K562 (cell line): Measurements from ENCODE around the gene XPO6.

Experiments
- ATF3 ChIP-seq, 2 experiments: fragments of 450-650 bp in 1 of 2; sonication (generic) in 1 of 2; formaldehyde crosslinking in 1 of 2; IDR thresholded peaks in 1 of 2; conservative IDR thresholded peaks in 1 of 2; 2 replicates each; pipeline versions ENCODE4 v1.6.1 to v1.8.1; 2016 to 2023; ENCODE audit warnings: mild to moderate bottlenecking in 2 of 2, moderate library complexity in 2 of 2, inconsistent platforms in 1 of 2, missing genetic modification reagents in 1 of 2
- CHD2 ChIP-seq: IDR thresholded peaks from 2 replicates; pipeline ENCODE4 v1.6.1; 2011; ENCODE audit warnings: low read depth, low read length
- CREB1 ChIP-seq, 2 experiments: sonication (generic) in 1 of 2; formaldehyde crosslinking in 1 of 2; IDR thresholded peaks; 2 replicates each; pipeline versions ENCODE4 v1.6.1 to v1.8.0; 2012 to 2022; ENCODE audit warnings: inconsistent platforms in 1 of 2, mild to moderate bottlenecking in 1 of 2, missing genetic modification reagents in 1 of 2, moderate library complexity in 1 of 2
- CTCF ChIP-seq, 3 experiments: IDR thresholded peaks in 2 of 3; conservative IDR thresholded peaks in 1 of 3; 2 replicates each; pipeline ENCODE4 v1.5.1; 2011 to 2012; ENCODE audit warnings: low read length in 3 of 3, mild to moderate bottlenecking in 3 of 3, control low read depth in 2 of 3, improper control_type of control experiment in 1 of 3, inconsistent platforms in 1 of 3, low read depth in 1 of 3, mixed read lengths in 1 of 3, moderate library complexity in 1 of 3; ENCODE audit not compliant: insufficient read depth in 2 of 3
- E2F3 ChIP-seq: fragments of 250-450 bp; sonication (Bioruptor Pico); IDR thresholded peaks from 2 replicates; pipeline ENCODE4 v1.4.0; 2020; ENCODE audit warnings: mild to moderate bottlenecking
- NCOA1 ChIP-seq: fragments of 450-650 bp; IDR thresholded peaks from 2 replicates; pipeline ENCODE4 v1.6.1; 2016; ENCODE audit warnings: low read depth
- NFYB ChIP-seq: IDR thresholded peaks from 2 replicates; pipeline ENCODE4 v1.6.1; 2011; ENCODE audit warnings: mild to moderate bottlenecking, moderate library complexity; ENCODE audit not compliant: insufficient read length; ENCODE audit errors: extremely low read depth
- PHB ChIP-seq: fragments of 250-450 bp; sonication (Bioruptor Pico); IDR thresholded peaks from 2 replicates; pipeline ENCODE4 v1.5.0; 2021
- POLR2AphosphoS5 ChIP-seq: IDR thresholded peaks from 2 replicates; pipeline ENCODE4 v1.6.1; 2011; ENCODE audit warnings: mild to moderate bottlenecking, low read depth, low read length, moderate library complexity; ENCODE audit not compliant: control insufficient read depth, insufficient read depth
- SLC30A9 ChIP-seq: fragments of 250-450 bp; sonication (Bioruptor Pico); IDR thresholded peaks from 2 replicates; pipeline ENCODE4 v1.8.0; 2022; ENCODE audit warnings: mild to moderate bottlenecking, moderate library complexity
- STAT5B ChIP-seq: fragments of 250-450 bp; sonication (Bioruptor Pico); IDR thresholded peaks from 2 replicates; pipeline ENCODE4 v1.8.0; 2021; ENCODE audit warnings: mild to moderate bottlenecking, inconsistent platforms

DNA sequence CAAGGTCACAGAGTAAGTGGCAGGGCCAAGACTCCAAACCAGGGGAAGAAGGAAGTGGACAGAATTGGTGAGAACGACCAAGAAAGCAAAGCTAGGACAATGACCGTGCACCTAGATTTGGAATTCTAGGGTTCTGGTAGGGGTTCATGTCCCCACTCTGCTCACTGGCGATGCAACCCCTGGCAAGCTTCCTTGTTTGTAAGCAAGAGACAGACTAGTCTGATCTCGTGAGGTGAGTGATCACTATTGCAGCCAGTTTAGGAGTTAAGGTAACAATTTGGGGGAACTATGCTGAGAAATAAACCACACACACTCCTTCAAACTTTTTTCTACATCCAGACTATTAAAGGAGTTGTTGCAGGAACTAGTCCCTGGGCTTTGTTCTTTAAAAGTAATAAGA is 48.1 kb downstream of the XPO6 start:
- TF ChIP-seq NFYB (no peak), CTCF (IDR thresholded peaks at IDR 0.05 in 2 of 3, conservative IDR thresholded peaks at IDR 0.05 in 1 of 3; ENCODE audit: insufficient read depth in 2 of 3, low read depth in 1 of 3, low read length in 3 of 3) (no peak), POLR2AphosphoS5 (no peak), STAT5B (CRISPR knock-in tag) (no peak), E2F3 (no peak), CREB1 (IDR thresholded peaks at IDR 0.05) (no peak), CREB1 (CRISPR knock-in tag; IDR thresholded peaks at IDR 0.05) (no peak), PHB (no peak), SLC30A9 (CRISPR knock-in tag) (no peak), CHD2 (no peak), NCOA1 (no peak), ATF3 (IDR thresholded peaks at IDR 0.05) (no peak), ATF3 (CRISPR knock-in tag; conservative IDR thresholded peaks at IDR 0.05) (no peak)
